Nasal cavity respiratory epithelium epithelial cell of viscerocranial mucosa (primary cell): ENCODE measurements around the gene TTC7B. TPM values are rescaled to one million over a fixed set of nuclear protein-coding genes. Genes with fewer than 3 reads are reported as not detected.

Source experiments
- total RNA-seq: library from RNA; depleted of rRNA; stranded (reverse); fragments of >200 nt; gene quantifications from 2 replicates; pipeline ENCODE4 v1.2.3, GENCODE V29; 2014

Gene TTC7B
- total RNA-seq = 4.4 and 23.2 TPM in 2 replicates

GRCh38 chr14:90815822-90816662 is at the start of gene TTC7B:
TTC7B (minus strand) TSS chr14:90816430; CDS start chr14:90816295, 135 bp downstream.

Other genes starting within 250 kb of the TTC7B start
- gene RPS6KA5, start 244.2 kb upstream of the TTC7B start, total RNA-seq = 4.8 and 5.5 TPM in 2 replicates